Gastrocnemius medialis (tissue), 4 donors: Measurements from ENCODE around the gene NPTX1. TPM values are rescaled to one million over a fixed set of nuclear protein-coding genes. Genes with fewer than 3 reads are reported as not detected.

Experiments used
- ATAC-seq, 2 donors: fragments of 150-250 bp; one replicate each; pipeline ENCODE4 v1.9.1; 2016
- DNase-seq, 2 donors: peaks; one replicate each; pipeline ENCODE4 v3.0.0-alpha.2; 2019
- H3K27ac ChIP-seq, 4 donors: fragments of 200-600 bp; sonication (generic); 1 replicate in 1 of 4; 2 replicates in 3 of 4; pipeline ENCODE4 v1.5.1; 2016 to 2018; ENCODE audit warnings: mild to moderate bottlenecking in 2 of 4, moderate library complexity in 1 of 4
- H3K27me3 ChIP-seq, 3 donors: fragments of 200-600 bp; sonication (generic) in 2 of 3; 1 replicate in 1 of 3; 2 replicates in 2 of 3; pipeline versions ENCODE4 v1.5.1 to v1.6.0; 2016 to 2019; ENCODE audit warnings: mild to moderate bottlenecking in 1 of 3, moderate library complexity in 1 of 3
- H3K36me3 ChIP-seq, 2 donors: fragments of 200-600 bp; sonication (generic) in 1 of 2; one replicate each; pipeline ENCODE4 v1.5.1; 2017 to 2018
- H3K4me1 ChIP-seq, 2 donors: fragments of 200-600 bp; sonication (generic) in 1 of 2; one replicate each; pipeline ENCODE4 v1.5.1; 2016 to 2017; ENCODE audit warnings: mild to moderate bottlenecking in 2 of 2
- H3K4me3 ChIP-seq, 4 donors: fragments of 200-600 bp; sonication (generic) in 3 of 4; 1 replicate in 1 of 4; 2 replicates in 3 of 4; pipeline ENCODE4 v1.5.1; 2016 to 2019; ENCODE audit warnings: mild to moderate bottlenecking in 2 of 4
- H3K9me3 ChIP-seq, 3 donors: fragments of 200-600 bp; sonication (generic) in 2 of 3; 1 replicate in 1 of 3; 2 replicates in 2 of 3; pipeline ENCODE4 v1.5.1; 2016 to 2019
- POLR2A ChIP-seq, 2 donors: fragments of 450-650 bp; IDR thresholded peaks; one replicate each; pipeline ENCODE4 v1.6.1; 2017; ENCODE audit warnings: antibody characterized with exemption in 2 of 2, mild to moderate bottlenecking in 2 of 2, moderate library complexity in 2 of 2
- in situ Hi-C, 4 donors: fragments of 200-750 bp; cut with MboI; loops; one replicate each; pipeline versions ENCODE4 v1.15.0 to v1.8.0; 2017; ENCODE audit warnings: low sequenced_read_pairs in 4 of 4
- intact Hi-C: fragments of 100-400 bp; cut with DNase I; formaldehyde crosslinking; loops from one replicate; pipeline ENCODE4 v1.15.1; 2023; ENCODE audit warnings: low total_unique reads
- total RNA-seq, 4 donors: library from RNA; depleted of rRNA; stranded (reverse); fragments of >200 nt; gene quantifications; one replicate each; pipeline versions ENCODE4 v1.1.0 to v1.2.3, GENCODE V29; 2016
- TF ChIP-seq, protein P1 (sequence below), 5 experiments: fragments of 450-650 bp in 3 of 5; fragments of 200-600 bp in 2 of 5; sonication (generic) in 2 of 5; IDR thresholded peaks in 4 of 5; conservative IDR thresholded peaks in 1 of 5; 1 replicate in 4 of 5; 2 replicates in 1 of 5; pipeline ENCODE4 v1.5.1; 2016 to 2019; ENCODE audit warnings: antibody characterized with exemption in 5 of 5, mild to moderate bottlenecking in 3 of 5, moderate library complexity in 3 of 5

NPTX1 gene
- total RNA-seq, 4 donors from 2014 or later, result 0.07 to 2.4 (median 0.21) TPM

DNA sequence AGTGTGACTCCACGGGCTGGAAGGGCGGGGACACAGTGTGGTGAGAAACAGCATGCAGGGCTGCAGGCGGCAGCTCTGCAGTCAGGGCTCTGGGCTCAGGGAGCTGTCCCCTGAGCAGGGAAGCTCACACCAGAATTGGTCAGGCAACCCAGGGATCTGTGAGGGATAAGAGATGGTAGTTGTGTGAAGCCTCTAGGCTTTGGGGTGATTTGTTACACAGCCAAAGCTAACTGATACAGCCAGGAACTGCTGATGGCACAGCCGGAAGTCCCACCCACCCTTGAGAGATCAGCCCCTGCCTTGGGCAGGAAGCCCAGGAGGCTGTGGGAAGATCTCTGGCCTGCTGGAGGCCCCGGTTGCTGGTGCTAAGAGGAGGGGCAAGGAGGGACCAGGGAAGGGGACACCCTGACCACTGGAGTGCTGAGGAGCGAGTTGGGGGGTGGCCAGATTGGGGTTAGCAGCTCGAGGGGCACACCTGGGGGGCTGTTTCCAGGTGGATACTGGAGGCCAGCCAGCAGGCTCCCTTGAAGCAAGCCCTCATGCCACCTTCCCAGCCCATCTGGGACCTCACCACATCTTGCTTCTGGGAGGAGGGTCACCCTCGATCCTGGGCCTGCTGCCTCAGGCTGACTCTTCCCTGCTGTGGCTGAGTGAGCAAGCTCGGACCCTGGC is 25.2 kb downstream of the NPTX1 start:
- H3K4me3 ChIP-seq, result no peak overlapping the region
- ATAC-seq (no peak), DNase-seq (no peak)
- in situ Hi-C loops (no loop called here), intact Hi-C loops (loop anchor here (10.0 kb wide), 1 partner anchor 94 kb away; the partner anchor contains the start of gene RPTOR)
- H3K27ac ChIP-seq, result no peak overlapping the region
- TF ChIP-seq, protein P1, sequence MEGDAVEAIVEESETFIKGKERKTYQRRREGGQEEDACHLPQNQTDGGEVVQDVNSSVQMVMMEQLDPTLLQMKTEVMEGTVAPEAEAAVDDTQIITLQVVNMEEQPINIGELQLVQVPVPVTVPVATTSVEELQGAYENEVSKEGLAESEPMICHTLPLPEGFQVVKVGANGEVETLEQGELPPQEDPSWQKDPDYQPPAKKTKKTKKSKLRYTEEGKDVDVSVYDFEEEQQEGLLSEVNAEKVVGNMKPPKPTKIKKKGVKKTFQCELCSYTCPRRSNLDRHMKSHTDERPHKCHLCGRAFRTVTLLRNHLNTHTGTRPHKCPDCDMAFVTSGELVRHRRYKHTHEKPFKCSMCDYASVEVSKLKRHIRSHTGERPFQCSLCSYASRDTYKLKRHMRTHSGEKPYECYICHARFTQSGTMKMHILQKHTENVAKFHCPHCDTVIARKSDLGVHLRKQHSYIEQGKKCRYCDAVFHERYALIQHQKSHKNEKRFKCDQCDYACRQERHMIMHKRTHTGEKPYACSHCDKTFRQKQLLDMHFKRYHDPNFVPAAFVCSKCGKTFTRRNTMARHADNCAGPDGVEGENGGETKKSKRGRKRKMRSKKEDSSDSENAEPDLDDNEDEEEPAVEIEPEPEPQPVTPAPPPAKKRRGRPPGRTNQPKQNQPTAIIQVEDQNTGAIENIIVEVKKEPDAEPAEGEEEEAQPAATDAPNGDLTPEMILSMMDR (IDR thresholded peaks at IDR 0.05 in 4 of 5, conservative IDR thresholded peaks at IDR 0.05 in 1 of 5), result no peak
- no peak for TF ChIP-seq POLR2A (IDR thresholded peaks at IDR 0.05)
- peaks cover 8 to 20% of the 10 kb centered on the region in 2 donors for H3K4me1 ChIP-seq
- no peaks in the 10 kb centered on the region for H3K9me3 ChIP-seq
- H3K36me3 ChIP-seq, result no peaks in the 10 kb centered on the region
- no peaks in the 10 kb centered on the region for H3K27me3 ChIP-seq

DNA sequence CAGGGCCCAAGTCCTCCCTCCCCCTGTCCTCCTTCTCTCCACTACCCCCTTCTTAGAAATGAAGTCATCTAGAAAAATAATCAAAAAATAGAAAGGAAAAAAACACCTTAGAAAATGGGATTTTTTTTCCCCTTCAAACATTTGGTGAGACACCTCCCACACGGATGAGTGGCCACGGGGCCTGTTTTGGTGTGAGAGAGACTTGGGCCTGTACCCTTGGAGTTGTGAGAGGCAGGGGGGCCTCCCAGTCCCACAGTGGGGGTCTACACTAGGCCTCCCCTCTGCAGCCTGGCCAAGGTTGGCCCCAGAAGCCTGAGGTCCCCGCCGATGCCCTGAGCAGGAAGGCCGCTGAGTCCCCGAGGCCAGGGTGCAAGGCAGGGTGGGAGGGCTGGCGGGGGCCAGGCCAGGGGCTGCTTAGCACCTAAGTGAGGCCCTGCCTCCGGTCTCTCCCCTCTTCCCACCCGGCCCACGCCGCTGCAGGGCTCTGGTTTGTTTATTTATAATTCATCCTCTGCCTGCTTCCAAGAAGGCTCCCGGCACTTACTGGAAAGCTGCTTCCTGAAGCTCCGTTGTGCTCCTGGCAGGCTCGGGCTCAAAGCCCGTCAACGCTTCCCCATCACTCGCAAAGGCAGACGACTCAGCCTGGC is 26.4 kb downstream of the NPTX1 start:
- DNase-seq (no peak), ATAC-seq (no peak)
- no peak overlapping the region for H3K27ac ChIP-seq
- TF ChIP-seq, protein P1 (IDR thresholded peaks at IDR 0.05 in 4 of 5, conservative IDR thresholded peaks at IDR 0.05 in 1 of 5), result no peak
- TF ChIP-seq POLR2A (IDR thresholded peaks at IDR 0.05), result no peak
- no peak overlapping the region for H3K4me3 ChIP-seq
- H3K27me3 ChIP-seq, result no peaks in the 10 kb centered on the region
- H3K9me3 ChIP-seq, result no peaks in the 10 kb centered on the region
- H3K4me1 ChIP-seq, result peaks cover 0 to 13% of the 10 kb centered on the region in 2 donors
- in situ Hi-C loops, result no loop called here
- no peaks in the 10 kb centered on the region for H3K36me3 ChIP-seq
- intact Hi-C loops, result loop anchor here (10.0 kb wide), 1 partner anchor 95 kb away; the partner anchor contains the start of gene RPTOR

DNA sequence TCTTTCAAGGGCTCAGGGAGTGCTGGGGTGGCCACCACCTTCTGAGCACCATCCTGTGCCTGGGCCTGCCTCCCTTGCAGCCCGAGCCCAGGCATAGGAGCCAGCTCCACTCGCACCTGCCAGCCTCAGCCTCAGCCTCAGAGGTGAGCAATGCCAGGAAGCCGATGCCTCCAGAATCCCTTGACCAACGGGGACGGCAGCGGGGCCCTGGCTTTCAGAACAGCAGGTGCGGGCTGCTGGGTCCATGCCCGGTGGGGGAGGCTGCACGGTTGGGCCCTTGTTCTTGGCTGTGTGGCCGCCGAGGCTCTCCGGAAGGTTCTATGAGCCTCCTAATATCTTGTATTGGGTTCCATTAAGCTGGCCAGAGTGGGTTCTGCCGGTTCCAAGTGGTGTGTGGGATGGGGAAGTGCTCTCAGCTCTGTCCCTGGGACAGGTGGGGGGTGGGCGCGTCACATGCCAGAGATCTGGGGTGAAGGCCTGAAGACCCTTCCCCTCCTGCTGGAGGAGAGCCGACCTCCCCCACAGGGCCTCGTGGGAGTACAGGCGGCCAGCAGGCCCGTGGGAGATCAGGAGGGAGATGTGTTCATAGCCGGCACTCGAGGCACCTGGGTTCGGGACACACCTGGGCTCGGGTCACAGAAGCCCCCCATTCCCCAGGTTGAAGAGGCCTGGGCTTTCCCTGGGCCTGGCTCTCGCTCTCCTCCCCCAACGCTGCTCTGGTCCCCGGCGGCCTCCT is 27.0 kb downstream of the NPTX1 start:
- in situ Hi-C loops (no loop called here), intact Hi-C loops (no loop called here)
- DNase-seq (no peak), ATAC-seq (no peak)
- peaks cover 0 to 13% of the 10 kb centered on the region in 2 donors for H3K4me1 ChIP-seq
- no peaks in the 10 kb centered on the region for H3K27me3 ChIP-seq
- no peaks in the 10 kb centered on the region for H3K9me3 ChIP-seq
- TF ChIP-seq, protein P1 (IDR thresholded peaks at IDR 0.05 in 4 of 5, conservative IDR thresholded peaks at IDR 0.05 in 1 of 5), result no peak
- TF ChIP-seq POLR2A (IDR thresholded peaks at IDR 0.05), result no peak
- H3K36me3 ChIP-seq, result no peaks in the 10 kb centered on the region
- H3K4me3 ChIP-seq, result no peak overlapping the region
- H3K27ac ChIP-seq, result no peak overlapping the region

DNA sequence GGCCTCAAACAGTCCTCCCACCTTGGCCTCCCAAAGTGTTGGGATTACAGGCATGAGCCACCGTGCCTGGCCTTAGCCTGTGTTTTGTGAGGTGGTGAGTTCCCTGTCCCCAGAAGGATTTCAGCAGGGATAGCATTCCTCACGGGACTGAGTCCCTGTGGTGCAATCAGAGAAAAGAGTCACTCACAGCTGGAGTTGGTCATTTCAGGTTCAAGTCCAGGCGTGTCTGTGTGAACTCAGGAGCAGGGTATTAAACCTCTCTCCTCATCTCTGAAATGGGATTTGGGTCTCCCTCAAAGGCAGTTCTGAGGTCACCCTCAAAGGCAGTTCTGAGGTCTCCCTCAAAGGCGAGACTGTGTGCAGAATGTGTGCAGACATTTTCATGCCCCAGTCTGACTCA is 28.6 kb downstream of the NPTX1 start:
- intact Hi-C loops (no loop called here), in situ Hi-C loops (no loop called here)
- Histone ChIP-seq H3K27ac (no peak overlapping the region), H3K36me3 (no peaks in the 10 kb centered on the region), H3K4me3 (no peak overlapping the region), H3K27me3 (no peaks in the 10 kb centered on the region), H3K4me1 (no peaks in the 10 kb centered on the region), H3K9me3 (no peaks in the 10 kb centered on the region)
- no peak for TF ChIP-seq POLR2A (IDR thresholded peaks at IDR 0.05)
- TF ChIP-seq, protein P1 (IDR thresholded peaks at IDR 0.05 in 4 of 5, conservative IDR thresholded peaks at IDR 0.05 in 1 of 5), result no peak
- DNase-seq (no peak), ATAC-seq (no peak)
